Measurements from ENCODE around the gene ZMPSTE24.
"Not testable (repeated sequence)": the region's sequence is repeated elsewhere in the genome, so short reads cannot be mapped to it uniquely, and the experiment has no call there.

ZMPSTE24 gene

DNA sequence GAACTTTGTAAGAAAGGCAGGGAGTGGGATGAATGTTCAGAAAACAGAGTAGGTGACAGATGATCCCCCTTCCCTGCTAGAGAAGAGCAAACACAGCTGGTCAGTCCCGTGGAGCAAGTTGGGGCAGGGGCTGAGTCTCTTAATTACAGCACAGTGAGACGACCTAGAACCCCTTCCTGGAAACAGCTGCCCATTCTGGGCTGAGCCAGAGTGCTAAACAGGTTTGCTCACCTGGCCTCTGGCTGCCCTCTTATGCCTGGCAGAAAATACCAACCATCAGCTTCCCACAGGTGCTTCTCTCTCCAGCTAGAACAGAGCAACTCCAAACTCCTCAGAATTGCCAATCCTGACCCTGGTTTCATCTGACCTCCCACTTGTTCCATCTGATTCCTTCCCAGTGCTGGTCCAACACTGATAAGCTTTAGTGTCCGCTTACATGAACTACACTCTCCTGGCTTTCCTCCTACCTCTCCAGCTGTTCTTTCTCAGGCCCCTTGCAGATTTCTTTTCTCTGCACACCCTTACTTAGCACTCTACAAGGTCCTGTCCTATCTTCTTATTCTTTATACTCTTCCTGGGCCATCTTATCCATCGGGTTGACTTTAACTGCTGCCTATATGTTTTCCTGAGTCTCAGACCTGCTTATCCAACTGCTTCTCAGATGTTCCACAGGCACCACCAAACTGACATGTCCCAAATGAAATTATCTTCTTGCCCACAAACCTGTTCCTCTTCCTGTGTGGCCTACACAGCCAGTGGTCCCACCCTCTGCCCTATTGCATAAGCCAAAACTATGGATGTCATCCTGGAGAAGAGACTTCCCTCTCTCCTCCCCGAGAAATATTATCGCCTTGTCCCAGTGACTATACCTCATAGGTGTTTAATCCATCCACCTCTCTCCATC lies 81.6 kb downstream of the ZMPSTE24 start:
- DNase-seq: no peak
- H2BK15ac ChIP-seq (replicated peaks; ENCODE audit: low read depth): no peak overlapping the region
- H3K79me1 ChIP-seq (ENCODE audit: low read length): no peaks in the 10 kb centered on the region
- no peak overlapping the region for H3K9ac ChIP-seq (ENCODE audit: low read length)
- H3K4me1 ChIP-seq (ENCODE audit: control insufficient read depth, low read depth, low read length): no peaks in the 10 kb centered on the region
- no peak overlapping the region for H4K8ac ChIP-seq (ENCODE audit: low read depth, low read length)
- no peak overlapping the region for H3K4me2 ChIP-seq (ENCODE audit: low read length)
- no CpG with 5 or more reads among the region's 6 CpGs for WGBS (ENCODE audit: extremely low coverage, insufficient coverage, low lambda C conversion rate)
- H3K27me3 ChIP-seq (ENCODE audit: insufficient read depth, low read length, poor library complexity): no peaks in the 10 kb centered on the region
- H2BK5ac ChIP-seq (ENCODE audit: low read length): no peak overlapping the region
- no peak overlapping the region for H2AK5ac ChIP-seq (ENCODE audit: low read length)
- no peak overlapping the region for H3K56ac ChIP-seq (ENCODE audit: low read length)
- H3K36me3 ChIP-seq (ENCODE audit: control insufficient read depth, insufficient read depth, low read length): no peaks in the 10 kb centered on the region
- no peak overlapping the region for H2BK120ac ChIP-seq (ENCODE audit: low read depth, low read length)
- H4K5ac ChIP-seq (ENCODE audit: low read length): no peak overlapping the region
- H3K27ac ChIP-seq (ENCODE audit: low read depth, low read length): no peak overlapping the region
- H3K23ac ChIP-seq (ENCODE audit: low read length): no peak overlapping the region
- no peak overlapping the region for H3K18ac ChIP-seq (ENCODE audit: low read length)
- no peaks in the 10 kb centered on the region for H3K79me2 ChIP-seq (ENCODE audit: control insufficient read depth, insufficient read depth, low read length)
- no peak overlapping the region for H3K4ac ChIP-seq (ENCODE audit: low read depth, low read length)
- H3K4me3 ChIP-seq (ENCODE audit: low read length): no peak overlapping the region

DNA sequence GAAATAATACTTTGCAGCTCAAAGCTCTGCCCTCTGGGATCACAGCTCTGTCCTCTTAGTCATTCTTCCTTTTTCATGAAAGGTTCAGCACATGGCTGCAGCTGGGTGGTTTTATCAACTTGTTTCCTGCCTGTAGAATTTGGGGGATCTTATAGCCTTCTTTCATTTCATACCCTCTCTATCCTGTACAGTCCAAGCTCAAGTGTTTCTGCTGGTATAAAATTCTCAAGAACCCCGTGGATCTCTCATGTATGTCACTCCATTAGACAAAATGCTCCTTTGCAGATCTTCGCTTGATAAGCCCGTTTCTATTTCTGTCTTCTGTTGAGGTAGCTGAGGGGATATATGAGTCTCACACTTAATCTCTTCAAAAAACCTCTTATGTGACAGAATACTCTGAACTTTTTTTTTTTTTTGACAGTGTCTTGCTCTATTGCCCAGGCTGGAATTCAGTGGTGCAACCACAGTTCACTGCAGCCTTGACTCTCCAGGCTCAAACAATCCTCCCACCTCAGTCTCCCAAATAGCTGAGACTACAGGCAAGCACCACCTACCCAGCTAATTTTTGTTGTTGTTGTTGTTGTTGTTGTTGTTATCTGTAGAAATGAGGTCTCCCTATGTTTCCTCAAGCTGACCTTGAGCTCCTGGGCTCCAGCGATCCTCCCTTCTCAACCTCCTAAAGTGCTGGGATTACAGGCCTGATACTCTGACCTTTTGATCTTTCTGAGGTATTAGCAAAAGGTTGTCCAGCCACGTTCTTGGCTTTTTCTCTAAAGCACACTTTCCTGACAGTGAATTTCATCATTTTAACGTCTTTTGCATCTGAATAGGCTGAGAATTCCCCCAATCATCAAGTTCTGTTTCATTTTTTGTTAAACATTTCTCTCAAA lies 83.7 kb downstream of the ZMPSTE24 start:
- DNase-seq: no peak
- H2BK15ac ChIP-seq (replicated peaks; ENCODE audit: low read depth): no peak overlapping the region
- no peaks in the 10 kb centered on the region for H3K79me1 ChIP-seq (ENCODE audit: low read length)
- H4K5ac ChIP-seq (ENCODE audit: low read length): no peak overlapping the region
- no peak overlapping the region for H4K8ac ChIP-seq (ENCODE audit: low read depth, low read length)
- H2BK5ac ChIP-seq (ENCODE audit: low read length): no peak overlapping the region
- H3K4me1 ChIP-seq (ENCODE audit: control insufficient read depth, low read depth, low read length): no peaks in the 10 kb centered on the region
- no peak overlapping the region for H2AK5ac ChIP-seq (ENCODE audit: low read length)
- no peak overlapping the region for H3K4me2 ChIP-seq (ENCODE audit: low read length)
- no peak overlapping the region for H3K4me3 ChIP-seq (ENCODE audit: low read length)
- no peak overlapping the region for H3K27ac ChIP-seq (ENCODE audit: low read depth, low read length)
- no peaks in the 10 kb centered on the region for H3K36me3 ChIP-seq (ENCODE audit: control insufficient read depth, insufficient read depth, low read length)
- H3K18ac ChIP-seq (ENCODE audit: low read length): no peak overlapping the region
- H3K27me3 ChIP-seq (ENCODE audit: insufficient read depth, low read length, poor library complexity): no peaks in the 10 kb centered on the region
- no CpG with 5 or more reads among the region's 6 CpGs for WGBS (ENCODE audit: extremely low coverage, insufficient coverage, low lambda C conversion rate)
- H2BK120ac ChIP-seq (ENCODE audit: low read depth, low read length): no peak overlapping the region
- no peak overlapping the region for H3K9ac ChIP-seq (ENCODE audit: low read length)
- H3K23ac ChIP-seq (ENCODE audit: low read length): no peak overlapping the region
- no peak overlapping the region for H3K4ac ChIP-seq (ENCODE audit: low read depth, low read length)
- no peaks in the 10 kb centered on the region for H3K79me2 ChIP-seq (ENCODE audit: control insufficient read depth, insufficient read depth, low read length)
- no peak overlapping the region for H3K56ac ChIP-seq (ENCODE audit: low read length)

GRCh38 chr1:40342381-40342717 lies 84.3 kb downstream of the ZMPSTE24 start:
- not testable (repeated sequence) for H3K23ac ChIP-seq (ENCODE audit: low read length); H3K79me1 ChIP-seq (ENCODE audit: low read length); H3K56ac ChIP-seq (ENCODE audit: low read length); H4K5ac ChIP-seq (ENCODE audit: low read length); H2AK5ac ChIP-seq (ENCODE audit: low read length); H3K4me1 ChIP-seq (ENCODE audit: control insufficient read depth, low read depth, low read length); H3K27ac ChIP-seq (ENCODE audit: low read depth, low read length); H3K18ac ChIP-seq (ENCODE audit: low read length); H2BK15ac ChIP-seq (replicated peaks; ENCODE audit: low read depth); DNase-seq; H3K4me2 ChIP-seq (ENCODE audit: low read length); H3K36me3 ChIP-seq (ENCODE audit: control insufficient read depth, insufficient read depth, low read length); H3K4ac ChIP-seq (ENCODE audit: low read depth, low read length); H3K79me2 ChIP-seq (ENCODE audit: control insufficient read depth, insufficient read depth, low read length); H3K4me3 ChIP-seq (ENCODE audit: low read length); H3K27me3 ChIP-seq (ENCODE audit: insufficient read depth, low read length, poor library complexity); H2BK120ac ChIP-seq (ENCODE audit: low read depth, low read length); H2BK5ac ChIP-seq (ENCODE audit: low read length); H4K8ac ChIP-seq (ENCODE audit: low read depth, low read length); H3K9ac ChIP-seq (ENCODE audit: low read length)
- no CpG with 5 or more reads among the region's 3 CpGs for WGBS (ENCODE audit: extremely low coverage, insufficient coverage, low lambda C conversion rate)

All from mesendoderm (in vitro differentiated cells).